COLO829 (cell line): ENCODE data around the gene ST6GAL1.
"Not testable (repeated sequence)": the region's sequence is repeated elsewhere in the genome, so short reads cannot be mapped to it uniquely, and the experiment has no call there.

ENCODE experiments used
- DNase-seq: peaks from one replicate; pipeline ENCODE4 v3.0.0; 2012; ENCODE audit warnings: low spot score

The ST6GAL1 gene

GRCh38 chr3:186930143-186930640 is at the start of gene ST6GAL1:
Gene ST6GAL1 (plus strand): TSS chr3:186930526. CDS start chr3:187042704, 112,178 bp downstream.
- DNase-seq = peak; percentile 82

- DNase-seq = no peak
Measured at GRCh38 chr3:186882150-186882524, 48.2 kb upstream of the ST6GAL1 start.

- peak; percentile 92 for DNase-seq
Measured at GRCh38 chr3:186882881-186883685, 47.2 kb upstream of the ST6GAL1 start.

- no peak for DNase-seq
Measured at GRCh38 chr3:186883686-186884058, 46.7 kb upstream of the ST6GAL1 start.

- not testable (repeated sequence) for DNase-seq
Measured at GRCh38 chr3:186884868-186885267, 45.5 kb upstream of the ST6GAL1 start.

GRCh38 chr3:186886202-186886981 is 43.9 kb upstream of the ST6GAL1 start:
- peak; percentile 12 for DNase-seq

GRCh38 chr3:186887507-186887938 is 42.8 kb upstream of the ST6GAL1 start:
- not testable (repeated sequence) for DNase-seq

- DNase-seq = no peak
Measured at GRCh38 chr3:186888569-186888968, 41.8 kb upstream of the ST6GAL1 start.

GRCh38 chr3:186889698-186890097 is 40.6 kb upstream of the ST6GAL1 start:
- DNase-seq = not testable (repeated sequence)

GRCh38 chr3:186890911-186891310 is 39.4 kb upstream of the ST6GAL1 start:
- DNase-seq = no peak

GRCh38 chr3:186893071-186893470 is 37.3 kb upstream of the ST6GAL1 start:
- not testable (repeated sequence) for DNase-seq

- no peak for DNase-seq
Measured at GRCh38 chr3:186895406-186895805, 34.9 kb upstream of the ST6GAL1 start.

GRCh38 chr3:186896006-186896405 is 34.3 kb upstream of the ST6GAL1 start:
- DNase-seq = no peak

GRCh38 chr3:186896875-186897274 is 33.5 kb upstream of the ST6GAL1 start:
- no peak for DNase-seq

GRCh38 chr3:186901135-186901734 is 29.1 kb upstream of the ST6GAL1 start:
- no peak for DNase-seq

GRCh38 chr3:186902154-186902553 is 28.2 kb upstream of the ST6GAL1 start:
- DNase-seq = no peak

- DNase-seq = no peak
Measured at GRCh38 chr3:186902713-186903112, 27.6 kb upstream of the ST6GAL1 start.

- not testable (repeated sequence) for DNase-seq
Measured at GRCh38 chr3:186903676-186904075, 26.6 kb upstream of the ST6GAL1 start.

- DNase-seq = not testable (repeated sequence)
Measured at GRCh38 chr3:186907075-186907474, 23.3 kb upstream of the ST6GAL1 start.

GRCh38 chr3:186909078-186909853 is 21.1 kb upstream of the ST6GAL1 start:
- no peak for DNase-seq
